Stimulated activated CD4-positive, alpha-beta T cell treated with anti-CD3 and anti-CD28 coated beads, TNF-alpha, amount 100 ng/mL, for 24 hours (primary cell): ENCODE measurements around the gene PUM2.
A peak's percentile ranks its signal among the peaks of the same experiment; 100 is the strongest.

Experiments used
- DNase-seq, 3 experiments: peaks; one replicate each; pipeline ENCODE4 v3.0.0-alpha.2; 2020; ENCODE audit warnings: low read depth in 3 of 3

PUM2 gene

DNA sequence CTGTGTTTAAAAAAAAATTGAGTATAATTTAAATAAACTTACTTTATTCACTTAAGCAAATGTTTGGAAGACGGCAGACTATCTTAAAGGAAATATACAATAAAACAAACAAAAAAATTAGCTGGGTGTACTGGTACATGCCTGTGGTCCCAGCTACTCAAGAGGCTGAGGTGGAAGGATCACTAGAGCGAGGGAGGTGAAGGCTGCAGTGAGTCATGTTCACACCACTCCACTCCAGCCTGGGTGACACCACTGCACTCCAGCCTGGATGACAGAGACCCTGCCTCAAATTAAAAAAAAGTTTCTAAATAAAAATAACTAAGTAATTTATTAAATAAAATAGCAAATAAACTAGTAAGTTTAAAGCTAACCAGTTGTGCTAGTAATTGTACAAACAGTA, 7.5 kb downstream of the PUM2 start:
- DNase-seq: no peak

DNA sequence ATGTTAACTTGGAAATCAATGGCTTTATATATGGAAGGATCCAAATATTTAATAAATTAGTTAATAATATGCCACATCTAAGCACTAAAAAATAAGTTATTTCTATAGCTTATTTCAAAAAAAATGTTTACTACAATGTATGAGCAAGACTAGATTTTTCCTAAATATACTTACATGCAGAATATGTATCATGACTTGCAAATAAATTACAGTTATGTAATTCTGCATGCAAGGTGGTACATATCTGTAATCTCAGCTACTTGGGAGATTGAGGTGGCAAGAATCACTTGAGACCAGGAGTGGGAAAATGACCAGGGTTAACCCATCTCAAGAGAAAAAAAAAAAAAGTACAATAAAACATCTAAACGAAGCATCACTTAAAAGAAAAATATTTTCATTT, 11.6 kb downstream of the PUM2 start:
- DNase-seq: no peak

DNA sequence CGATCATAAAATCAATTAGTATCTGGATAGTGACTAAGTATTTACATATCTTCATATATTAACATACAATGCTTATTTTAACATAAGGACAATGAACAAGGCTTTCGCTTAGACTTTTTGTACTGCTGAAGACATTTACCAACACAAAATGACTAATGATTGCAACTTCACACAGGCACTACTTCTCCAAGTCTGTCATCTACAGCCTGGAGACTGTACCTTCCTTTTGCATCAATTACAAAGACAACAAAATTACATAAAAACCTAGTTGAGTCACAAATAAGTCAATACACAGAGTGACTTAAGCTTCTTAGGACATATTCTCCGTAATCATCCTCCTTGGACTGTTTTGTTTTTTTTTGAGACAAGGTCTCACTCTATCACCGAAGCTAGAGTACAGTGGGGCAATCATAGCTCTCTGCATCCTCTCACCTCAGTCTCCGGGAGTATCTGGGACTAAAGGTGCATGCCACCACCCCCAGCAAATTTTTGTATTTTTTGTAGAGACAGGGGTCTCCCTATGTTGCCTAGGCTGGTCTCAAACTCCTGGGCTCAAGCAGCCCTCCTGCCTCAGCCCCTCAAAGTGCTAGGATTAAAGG, 15.9 kb downstream of the PUM2 start:
- DNase-seq: no peak

DNA sequence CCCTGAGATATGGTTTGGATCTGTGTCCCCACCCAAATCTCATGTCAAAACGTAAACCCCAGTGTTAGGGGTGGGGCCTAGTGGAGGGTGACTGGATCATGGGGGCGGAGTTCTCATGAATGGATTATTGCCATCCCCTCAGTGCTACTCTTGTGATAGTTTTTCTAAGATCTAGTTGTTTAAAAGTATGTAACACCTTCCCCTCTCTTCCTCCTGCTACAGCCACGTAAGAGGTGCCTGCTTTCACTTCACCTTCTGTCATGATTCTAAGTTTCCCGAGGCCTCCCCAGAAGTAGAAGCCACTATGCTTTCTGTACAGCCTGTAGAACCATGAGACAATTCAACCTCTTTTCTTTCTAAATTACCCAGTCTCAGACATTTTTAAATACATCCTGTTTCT, 16.9 kb downstream of the PUM2 start:
- no peak for DNase-seq

DNA sequence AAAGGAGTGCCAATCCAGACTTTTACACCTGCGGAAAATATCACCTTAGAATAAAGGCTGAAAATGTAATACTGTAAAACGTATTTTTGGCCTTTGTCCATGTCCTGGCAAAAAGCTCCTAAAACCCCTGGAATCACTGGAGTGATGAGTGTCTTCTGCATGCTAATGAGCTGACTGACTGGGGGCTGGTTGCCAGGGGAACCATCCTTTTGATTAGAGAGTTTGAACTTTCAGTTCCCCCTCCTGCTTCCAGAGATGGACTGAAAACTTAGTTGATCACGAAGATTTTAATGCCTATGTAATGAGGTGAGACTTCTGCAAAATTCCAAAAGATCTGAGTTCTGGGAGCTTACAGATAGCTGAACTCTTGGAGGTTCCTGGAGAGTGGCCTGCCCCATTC, 20.5 kb downstream of the PUM2 start:
- DNase-seq: no peak

DNA sequence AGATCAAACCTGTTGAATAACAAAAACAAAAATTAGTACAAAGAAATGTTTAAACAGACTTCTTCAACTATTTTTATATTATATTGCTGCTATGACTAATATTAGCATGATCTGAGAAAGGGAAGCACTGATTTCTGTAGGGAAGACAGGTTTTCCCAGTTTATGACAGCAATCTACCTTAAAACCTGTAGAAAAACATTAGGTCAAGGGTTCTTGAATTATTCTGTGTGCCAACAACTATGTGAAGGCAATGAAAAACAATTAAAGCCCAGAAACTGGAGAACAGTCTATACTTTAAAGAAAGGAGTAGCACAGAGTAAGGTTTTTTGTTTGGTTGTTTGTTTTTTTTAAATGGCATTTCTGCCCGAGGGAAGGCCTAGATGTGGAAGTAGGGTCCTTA, 23.3 kb downstream of the PUM2 start:
- no peak for DNase-seq

DNA sequence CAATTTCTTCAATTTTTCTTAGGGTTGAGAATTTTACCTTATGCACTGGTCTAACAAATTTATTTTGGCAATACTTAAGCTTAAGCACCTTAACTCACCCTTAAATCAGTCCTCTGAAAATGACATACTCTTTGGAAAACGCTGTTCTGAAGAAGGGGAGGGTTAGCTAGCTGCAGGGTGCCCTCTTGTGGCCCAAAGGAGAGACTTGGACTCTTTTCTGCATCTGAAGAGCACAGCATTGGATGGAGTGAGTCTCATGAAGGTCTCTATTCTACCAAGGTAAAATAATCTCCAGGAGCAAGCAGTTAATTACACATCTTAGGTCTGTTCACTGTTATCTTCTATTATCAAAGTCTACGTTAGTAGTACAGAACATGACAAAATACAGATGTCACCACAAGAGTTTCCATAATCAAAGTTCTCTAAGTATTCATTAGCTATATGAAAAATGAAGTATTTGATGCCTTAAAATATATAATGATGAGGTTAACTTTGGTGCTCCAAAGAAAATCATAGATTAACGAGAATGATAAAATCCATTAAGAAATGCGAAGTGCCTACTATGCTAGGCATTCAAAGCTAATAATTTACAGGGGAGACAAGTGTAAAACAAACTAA, 24.4 kb downstream of the PUM2 start:
- DNase-seq: peak in 2 of 3 experiments; percentile 21 to 30

DNA sequence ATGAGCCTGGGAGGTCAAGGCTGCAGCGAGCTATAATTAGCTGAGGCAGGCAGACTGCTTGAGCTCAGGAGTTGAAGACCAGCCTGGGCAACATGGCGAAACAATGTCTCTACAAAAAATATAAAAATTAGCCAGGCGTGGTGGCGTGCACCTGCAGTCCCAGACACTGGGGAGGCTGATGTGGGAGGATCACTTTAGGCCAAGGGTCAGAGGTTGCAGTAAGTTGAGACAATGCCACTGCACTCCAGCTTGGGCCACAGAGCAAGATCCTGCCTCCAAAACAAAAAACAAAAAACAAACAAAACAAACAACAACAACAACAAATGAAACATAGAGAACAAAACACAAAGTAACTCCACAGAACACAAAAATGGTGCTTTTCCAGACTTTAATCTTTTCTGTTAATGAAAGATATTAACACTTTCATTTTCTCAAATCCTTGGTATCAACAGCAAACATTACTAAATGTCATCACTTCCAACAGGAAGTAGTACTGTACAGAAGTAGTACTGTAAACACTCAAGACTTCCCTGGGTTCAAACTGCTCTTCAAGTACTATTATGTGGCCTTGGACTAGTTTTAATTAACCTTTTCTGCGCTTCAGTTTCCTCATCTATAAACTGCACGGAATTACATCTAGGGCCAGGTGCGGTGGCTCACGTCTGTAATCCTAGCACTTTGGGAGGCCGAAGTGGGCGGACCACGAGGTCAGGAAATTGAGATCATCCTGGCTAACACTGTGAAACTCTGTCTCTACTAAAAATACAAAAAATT, 27.9 kb downstream of the PUM2 start:
- DNase-seq: no peak

DNA sequence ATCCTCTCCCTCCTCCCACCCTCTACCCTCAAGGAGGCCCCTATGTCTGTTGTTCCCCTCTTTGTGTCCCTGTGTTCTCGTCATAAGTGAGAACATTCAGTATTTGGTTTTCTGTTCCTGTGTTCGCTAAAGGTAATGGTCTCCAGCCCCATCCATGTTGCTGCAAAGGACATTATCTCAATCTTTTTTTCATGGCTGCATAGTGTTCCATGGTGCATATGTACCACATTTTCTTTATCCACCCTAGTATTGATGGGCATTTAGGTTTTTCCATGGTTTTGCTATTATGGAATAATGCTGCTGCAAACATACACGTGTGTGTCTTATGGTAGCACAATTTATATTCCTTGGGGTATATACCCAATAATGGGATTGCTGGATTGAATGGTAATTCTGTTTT, 33.0 kb downstream of the PUM2 start:
- DNase-seq: no peak

DNA sequence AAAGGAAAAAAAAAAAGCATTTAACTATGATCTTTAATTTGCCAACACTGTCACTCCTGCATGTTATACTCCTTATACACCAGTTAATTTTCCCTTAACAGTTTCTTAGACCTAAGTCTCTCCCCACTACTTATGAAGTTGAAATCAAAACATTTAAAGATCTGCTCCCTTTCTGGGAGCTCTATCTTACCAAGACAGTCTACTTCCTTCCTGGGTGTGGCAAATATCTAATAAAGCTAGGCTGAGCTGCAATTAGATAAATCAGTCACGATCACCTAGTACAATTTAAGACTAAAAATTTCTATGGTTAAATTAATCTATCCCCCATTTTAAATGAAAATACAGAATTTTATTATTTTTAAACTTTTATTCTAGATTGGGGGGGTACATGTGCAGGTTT, 33.4 kb downstream of the PUM2 start:
- no peak for DNase-seq

DNA sequence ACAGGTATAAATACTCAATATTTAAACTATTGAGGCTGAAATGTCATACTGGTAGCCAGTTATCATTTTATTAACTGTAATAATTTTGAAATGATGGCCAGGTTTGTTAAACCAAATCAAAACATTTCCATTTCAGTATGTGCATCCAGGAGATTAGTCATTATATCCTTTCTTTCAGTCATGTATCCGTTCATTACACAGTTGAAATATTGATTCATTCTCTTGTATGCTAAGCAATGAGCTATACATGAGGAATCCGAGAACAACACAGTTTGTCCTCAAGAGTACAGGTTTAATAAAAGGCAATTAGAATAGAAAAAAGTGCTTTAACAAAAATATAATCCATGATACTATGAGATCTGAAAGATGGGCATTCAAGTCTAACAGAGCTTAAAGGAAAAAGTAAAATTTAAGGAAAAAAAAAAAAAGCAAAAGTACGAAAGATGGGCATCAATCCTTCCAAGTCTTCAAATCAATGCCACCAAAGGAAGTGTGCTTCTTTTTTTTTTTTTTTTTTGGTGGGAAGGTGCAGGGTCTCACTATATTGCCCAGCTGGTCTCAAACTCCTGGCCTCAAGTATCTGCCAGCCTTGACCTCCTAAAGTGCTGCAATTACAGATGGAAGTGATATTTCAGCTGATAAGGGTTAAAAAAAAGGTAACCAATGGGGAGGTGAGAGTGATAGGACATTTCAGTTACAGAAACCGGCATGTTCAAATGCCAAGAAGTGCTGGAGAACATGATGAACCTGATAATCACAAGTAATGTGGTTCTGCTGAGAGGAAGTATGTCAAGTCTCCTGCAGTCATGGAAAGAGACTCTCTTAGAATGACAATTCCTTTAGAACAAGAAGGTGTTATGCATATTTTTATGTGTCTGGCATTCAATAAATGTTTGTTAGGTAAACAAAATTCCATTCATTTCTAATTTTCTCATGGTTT, 35.8 kb downstream of the PUM2 start:
- DNase-seq: no peak

DNA sequence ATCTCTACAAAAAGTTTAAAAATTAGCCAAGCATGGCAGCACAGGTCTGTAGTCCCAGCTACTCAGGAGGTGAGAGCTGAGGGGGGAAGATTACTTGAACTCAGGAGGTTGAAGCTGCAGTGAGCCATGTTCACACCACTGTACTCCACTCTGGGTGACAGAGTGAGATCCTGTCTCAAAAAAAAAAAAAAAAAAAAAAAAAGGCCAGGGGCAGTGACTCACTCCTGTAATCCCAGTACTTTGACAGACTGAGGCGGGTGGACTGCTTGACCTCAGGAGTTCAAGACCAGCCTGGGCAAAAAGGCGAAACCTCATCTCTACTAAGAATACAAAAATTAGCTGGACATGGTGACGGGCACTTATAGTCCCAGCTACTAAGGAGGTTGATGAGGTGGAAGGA, 37.0 kb downstream of the PUM2 start:
- DNase-seq: no peak

DNA sequence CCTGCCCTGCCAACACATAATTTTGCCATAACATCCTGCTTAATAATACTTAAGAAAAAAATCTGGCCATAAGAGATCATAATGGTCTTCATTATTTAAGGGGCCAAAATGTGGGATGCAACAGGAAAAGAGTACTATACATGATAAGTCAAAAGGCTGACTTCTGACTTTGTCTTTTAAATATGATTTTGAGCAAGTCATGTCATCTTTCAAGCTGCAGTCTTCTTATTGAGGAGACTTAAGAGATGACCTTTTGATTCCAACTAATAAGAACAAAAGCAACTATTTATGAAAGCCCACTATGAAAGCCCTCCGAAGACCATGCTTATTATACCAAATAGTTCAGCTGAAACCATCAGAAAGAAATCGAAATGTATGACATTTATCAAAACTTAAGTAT, 41.6 kb downstream of the PUM2 start:
- no peak for DNase-seq

DNA sequence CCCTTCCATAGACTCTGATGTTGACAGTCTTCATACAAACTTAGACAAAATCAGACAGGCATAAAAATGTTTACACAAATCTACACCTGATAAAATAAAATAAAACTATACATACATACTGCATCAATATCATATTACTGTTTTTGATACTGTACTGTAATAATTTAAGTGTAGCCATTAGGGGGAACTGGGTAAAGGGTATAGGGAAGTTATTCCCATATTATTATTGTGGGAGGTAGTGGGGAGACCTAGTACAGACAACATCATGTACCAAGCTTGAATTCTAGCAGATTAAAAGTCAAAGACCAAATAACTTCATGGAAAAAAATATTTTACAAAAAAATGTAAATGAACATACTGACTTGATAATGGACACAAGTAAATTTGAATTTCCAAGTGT, 43.3 kb downstream of the PUM2 start:
- no peak for DNase-seq

DNA sequence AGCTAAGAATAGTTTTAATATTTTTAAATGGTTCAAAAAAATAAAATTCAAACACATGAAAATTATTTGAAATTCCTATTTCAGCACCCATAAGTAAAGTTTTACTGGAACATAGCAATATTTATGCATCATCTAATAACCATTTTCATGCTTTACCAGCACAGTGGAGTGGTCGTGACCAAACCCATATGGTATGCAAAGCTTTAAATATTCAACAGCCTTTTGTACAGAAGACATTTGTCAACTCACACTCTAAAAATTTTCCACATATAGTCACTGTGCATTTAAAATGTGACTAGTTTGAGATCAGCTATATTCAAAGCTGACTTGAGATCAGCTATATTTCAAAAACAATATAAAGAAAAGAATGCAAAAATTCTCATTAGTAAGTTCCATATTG, 46.2 kb downstream of the PUM2 start:
- DNase-seq: no peak

DNA sequence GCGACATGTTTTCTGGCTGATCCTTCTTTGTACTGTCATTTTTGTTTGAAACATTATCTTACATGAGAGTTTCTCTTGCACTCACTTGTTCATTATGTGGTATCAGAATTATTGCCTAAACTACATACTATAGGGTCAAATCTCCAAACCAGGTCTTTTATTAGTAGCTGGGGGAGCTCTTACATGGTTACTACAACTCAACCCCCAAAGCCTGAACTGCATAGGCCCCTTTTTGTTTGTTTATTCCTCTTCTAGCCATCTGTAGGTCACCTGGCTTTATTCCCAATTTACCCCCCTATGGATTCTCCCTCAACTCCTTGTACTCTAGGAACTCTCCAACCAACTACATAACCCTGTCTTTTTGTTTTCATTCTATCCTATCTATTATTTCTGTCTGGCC, 46.7 kb downstream of the PUM2 start:
- DNase-seq: no peak

DNA sequence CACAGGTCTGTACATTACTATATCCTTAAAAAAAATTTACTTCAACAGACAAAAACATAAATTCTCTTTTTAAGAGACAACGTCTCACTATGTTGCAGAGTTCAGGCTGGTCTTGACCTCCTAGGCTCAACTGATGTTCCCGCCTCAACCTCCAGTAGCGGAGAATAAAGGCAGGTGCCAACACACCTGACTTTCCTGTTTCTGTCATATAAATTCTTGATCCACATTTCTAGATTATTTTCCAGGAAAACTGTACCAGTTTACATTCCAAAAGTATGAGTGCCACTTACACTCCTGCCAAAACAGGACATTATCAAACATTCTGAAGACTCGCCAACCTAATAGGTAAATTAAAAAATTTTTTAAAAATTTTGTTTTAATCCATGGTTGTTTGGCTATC, 48.6 kb downstream of the PUM2 start:
- no peak for DNase-seq

DNA sequence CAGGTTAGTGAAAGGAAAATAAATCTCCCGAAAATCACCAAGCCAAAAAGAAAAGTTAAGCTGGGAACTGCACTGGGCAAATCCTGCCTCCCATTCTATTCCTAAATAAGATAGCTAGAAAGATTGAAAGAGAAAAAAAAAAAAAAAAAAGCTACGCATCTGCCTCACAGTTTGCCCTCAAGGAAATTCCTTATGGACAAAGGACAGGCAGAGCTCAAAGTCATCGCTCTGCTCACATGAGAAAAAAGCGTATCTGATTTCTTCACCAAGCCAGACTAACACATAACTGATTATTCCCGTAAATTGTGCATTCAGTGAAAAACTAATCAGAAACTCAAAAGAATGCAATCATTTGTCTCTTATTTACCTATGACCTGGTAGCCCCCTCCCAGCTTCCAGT, 50.0 kb downstream of the PUM2 start:
- no peak for DNase-seq

DNA sequence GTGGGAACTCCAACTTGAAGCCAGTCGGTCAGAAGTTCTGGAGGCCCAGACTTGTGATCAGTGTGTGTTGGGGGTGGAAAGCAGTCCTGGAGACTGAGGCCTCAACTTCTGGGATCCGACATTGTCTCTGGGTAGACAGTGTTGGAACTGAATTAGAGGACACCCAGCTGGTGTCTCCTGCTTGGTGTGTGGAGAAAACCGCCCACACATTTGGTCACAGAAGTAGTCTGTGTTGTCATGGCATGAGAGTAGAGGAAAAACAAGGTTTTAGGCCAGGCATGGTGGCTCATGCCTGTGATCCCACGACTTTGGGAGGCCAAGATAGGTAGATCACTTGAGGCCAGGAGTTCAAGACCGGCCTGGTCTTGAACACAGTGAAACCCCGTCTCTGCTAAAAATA, 51.5 kb downstream of the PUM2 start:
- DNase-seq: no peak

DNA sequence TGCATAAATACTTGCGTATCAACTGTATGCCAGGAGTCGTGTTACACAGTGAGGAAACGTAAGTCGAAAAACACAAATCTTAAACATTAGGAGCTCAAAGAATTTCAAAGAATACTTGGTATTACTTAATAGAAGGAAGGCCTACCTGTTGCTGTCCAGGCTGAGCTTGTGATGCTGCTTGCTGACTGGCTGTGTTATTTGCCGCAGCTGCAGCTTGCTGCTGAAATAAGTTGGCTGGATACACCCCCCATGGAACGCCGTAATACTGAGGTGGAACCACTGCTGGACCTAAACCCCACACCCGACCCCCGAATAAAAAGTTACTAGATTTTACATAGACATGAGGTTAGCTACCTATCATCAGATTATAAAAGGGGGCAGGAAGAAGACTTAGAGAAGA, 56.4 kb downstream of the PUM2 start:
- DNase-seq: no peak

DNA sequence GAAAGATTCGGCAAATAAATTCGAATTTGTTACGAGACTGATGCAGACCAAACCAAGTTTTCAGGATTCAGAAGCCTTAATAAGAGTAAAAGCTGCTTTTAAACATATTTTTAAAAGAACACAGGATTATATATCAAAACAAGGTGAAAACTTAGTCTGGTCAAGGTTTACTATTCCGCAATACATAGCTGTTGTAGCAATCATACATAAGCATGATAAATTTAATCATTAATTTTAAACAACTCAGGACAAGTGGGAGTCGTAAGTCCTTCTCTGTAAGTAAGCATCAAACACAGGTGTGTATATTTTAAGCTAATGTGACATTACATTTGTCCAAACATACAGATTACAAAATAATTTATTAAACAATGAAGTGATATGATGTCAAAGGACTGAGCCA, 57.7 kb downstream of the PUM2 start:
- DNase-seq: no peak

DNA sequence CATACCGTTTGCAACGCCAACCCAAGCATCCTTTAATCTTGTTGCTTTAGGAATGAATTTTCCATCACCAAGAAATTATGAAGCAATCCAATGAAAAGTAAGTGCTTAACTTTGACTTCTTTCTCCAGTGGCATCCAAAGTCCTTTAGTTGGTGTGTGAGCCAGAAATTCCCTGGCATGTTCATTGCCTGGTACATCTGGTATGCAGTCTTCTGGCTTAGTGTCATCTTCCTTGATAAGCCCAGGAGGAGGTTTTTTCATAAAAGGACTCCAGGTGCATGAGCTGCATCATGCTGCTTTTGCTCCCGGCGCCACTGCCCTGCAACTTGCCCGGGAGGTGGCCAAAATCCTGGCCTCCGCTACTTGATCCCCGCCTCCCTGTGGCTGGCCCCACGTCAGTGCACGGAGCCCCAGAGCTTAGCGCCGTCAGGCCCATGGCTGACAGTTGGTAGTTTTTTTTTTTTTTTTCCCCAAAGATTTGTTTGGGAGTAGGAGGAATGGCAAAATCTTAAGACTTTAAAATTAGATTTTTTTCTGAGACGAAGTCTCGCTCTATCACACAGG, 58.7 kb downstream of the PUM2 start:
- DNase-seq: no peak
